DMS114 treated with DMSO at 0.1 percent for 48 hours (cell line): ENCODE data around the gene CXorf49B.

ENCODE experiments used
- DNase-seq: peaks from one replicate; lab custom pipeline; 2025; ENCODE audit not compliant: unreplicated experiment; lab: John Stamatoyannopoulos, UW

Gene CXorf49B

DNA sequence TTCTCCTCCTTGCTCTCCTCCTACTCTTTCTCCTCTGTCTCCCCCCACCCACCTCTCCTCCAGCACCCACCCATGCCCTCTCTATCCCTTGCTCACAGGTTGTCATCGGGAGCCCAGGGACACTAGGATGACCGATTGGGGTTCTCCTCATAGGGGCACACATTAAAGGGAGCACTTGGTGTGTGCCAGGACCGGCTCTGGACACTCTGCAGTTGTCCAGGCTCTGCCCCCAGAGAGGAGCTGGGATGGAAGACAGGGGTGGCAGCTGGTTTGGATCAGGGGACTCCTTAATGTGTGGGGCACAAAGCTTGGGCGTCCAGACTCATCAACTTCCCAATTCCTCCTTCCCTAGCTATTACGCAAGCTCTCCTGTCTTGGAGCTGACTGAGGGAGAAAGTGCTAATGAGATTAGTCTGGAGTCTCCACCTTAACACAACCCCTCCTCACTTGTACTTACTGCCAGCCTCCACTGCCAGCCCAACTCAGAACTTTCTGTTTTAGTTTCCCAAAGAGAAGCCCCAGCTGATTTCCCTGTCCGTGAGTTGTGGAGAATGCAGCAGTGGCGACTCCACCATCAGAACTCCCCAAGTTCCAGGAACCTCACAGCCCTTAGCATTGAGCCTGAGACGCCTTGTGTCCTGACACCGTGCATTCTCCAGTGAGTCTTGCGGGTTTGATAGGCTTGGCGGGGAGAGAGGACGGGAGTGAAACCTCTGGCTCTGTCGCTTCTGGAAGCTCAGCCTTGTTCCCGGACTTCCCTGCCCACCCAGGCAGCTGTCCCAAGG is 52.2 kb downstream of the CXorf49B start:
- no peak for DNase-seq

DNA sequence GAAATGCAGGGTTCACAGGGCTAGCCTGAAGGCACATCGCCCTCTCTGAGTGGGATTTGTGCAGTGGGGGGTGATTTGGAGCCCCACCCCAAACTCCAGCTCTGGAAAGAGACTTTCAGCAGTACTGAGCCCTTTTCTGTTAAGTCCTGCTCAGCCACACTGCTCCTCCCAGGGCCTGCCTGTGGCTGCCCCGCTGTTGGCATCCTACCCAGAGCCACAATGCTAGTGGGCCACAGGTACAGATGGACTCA is 52.7 kb downstream of the CXorf49B start:
- no peak for DNase-seq
